Smooth muscle cell of the brain vasculature (primary cell): ENCODE measurements around the gene CHP2.
"Not testable (repeated sequence)": the region's sequence is repeated elsewhere in the genome, so short reads cannot be mapped to it uniquely, and the experiment has no call there.

Experiments
- DNase-seq: peaks from one replicate; pipeline ENCODE4 v3.0.0-alpha.2; 2012; ENCODE audit warnings: low read depth, low spot score

CHP2 gene

DNA sequence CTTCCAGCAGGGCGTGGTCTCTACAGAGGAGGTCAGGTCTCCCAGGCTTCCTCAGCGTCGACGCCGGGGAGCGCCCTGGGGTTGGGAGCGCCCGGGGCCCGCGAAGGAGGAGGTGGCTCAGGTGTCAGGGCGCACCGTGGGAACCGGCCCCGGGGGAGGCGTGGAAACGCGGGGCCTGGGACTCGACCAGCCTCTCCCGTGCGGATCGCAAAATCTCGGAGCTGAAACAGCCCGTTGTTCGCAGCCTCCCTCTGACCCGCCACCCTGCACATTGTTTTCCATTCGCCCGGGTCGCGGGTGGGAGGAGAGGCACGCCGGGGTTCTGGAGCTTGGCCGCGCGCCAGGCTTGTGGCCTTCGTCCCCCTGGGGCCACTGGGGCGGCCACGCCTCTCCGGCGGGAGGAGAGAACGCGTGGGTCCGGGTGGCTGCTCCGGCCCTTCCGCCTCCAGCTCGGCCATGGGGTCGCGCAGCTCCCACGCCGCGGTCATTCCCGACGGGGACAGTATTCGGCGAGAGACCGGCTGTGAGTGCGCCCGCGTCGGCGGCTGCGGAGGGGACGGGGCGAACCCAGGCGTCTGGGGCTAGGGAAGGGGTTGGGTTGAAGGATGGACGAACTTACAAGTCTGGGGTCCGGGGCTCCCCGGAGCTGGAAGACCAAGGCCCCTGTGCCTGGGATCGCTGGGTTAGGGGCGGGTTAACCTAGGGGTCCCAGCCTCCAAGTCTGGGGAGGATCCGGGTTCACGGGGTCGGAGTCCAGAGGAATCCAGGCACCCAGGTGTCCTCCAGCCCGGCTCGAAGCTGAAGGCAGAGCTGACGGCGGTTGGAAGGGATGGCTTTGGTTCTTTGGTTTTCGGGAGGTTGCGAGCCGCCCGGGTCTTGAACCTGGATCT is at the start of gene CHP2:
Gene CHP2, plus strand, starts transcription at position 433 of the 890 bp plus-strand sequence. Its CDS starts 24 bp downstream, at position 457.
- DNase-seq = no peak

DNA sequence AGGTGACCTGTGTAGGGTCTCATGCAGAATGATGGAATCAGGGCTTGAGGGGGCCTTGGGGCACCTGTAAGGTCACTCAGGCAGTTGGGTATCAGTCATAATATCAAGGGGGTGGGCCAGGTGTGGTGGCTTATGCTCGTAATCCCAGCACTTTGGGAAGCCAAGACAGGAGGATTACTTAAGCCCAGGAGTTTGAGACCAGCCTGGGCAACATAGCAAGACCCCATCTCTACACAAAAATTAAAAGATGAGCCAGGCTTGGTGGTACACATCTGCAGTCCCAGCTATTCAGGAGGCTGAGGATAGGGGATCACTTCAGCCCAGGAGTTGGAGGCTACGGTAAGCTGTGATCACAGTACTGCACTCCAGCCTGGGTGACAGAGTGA is 49.3 kb upstream of the CHP2 start:
- no peak for DNase-seq

DNA sequence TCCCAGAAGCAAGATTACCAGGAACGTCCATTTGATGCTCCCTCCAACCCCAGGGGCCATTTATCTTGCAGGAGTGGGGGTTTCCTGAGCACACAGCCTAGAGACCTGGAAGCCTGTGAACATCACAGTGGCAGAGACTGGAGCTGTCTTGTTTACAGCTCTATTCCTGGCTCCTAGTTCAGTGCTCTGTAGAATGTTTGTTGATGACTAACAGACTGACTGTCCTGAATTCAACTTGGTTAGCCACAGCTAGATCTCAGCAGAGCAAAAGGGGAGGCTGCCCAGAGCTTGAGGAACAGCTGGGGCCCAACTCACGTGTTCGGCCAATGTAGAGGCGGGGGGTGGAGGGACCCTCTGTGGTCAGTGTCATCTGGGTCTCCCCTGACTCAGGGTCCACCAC is 48.4 kb upstream of the CHP2 start:
- DNase-seq = no peak

DNA sequence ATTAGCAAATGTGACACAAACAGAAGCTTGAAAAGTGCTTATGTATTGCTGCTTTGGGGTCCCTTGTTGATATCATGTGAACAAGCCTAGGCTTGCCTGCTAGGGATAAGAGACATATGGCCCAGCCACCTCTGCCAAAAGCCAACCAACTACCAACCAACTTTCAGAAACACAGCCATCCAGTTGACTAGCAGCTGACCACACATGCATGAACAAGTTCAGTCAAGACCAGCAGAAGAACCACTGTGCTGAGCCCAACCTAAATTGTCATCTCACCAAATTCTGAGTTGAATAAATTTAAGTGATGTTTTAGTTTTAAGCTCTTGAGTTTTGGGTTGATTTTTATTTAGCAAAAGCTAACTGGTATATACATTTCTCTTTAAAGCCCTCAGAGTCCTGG is 45.3 kb upstream of the CHP2 start:
- DNase-seq = no peak

DNA sequence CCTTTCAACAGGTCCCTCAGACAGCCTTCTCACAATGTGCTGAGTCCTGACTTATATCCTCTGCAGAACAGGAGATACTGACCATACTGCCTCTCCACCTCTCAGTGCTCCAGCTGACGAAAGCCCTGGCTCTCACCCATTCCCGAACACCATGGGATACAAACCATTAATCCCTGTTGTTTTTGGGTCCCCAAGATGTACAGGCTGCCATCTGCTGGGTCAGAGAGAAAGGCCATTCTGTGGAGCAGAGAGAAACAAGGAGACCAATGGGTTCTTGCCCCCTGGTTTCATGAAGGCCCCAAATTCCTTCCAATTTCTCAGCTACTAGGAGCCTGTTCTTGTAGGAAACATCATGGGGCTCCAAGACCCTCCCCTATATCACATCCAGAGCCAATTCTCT is 44.8 kb upstream of the CHP2 start:
- DNase-seq = no peak

DNA sequence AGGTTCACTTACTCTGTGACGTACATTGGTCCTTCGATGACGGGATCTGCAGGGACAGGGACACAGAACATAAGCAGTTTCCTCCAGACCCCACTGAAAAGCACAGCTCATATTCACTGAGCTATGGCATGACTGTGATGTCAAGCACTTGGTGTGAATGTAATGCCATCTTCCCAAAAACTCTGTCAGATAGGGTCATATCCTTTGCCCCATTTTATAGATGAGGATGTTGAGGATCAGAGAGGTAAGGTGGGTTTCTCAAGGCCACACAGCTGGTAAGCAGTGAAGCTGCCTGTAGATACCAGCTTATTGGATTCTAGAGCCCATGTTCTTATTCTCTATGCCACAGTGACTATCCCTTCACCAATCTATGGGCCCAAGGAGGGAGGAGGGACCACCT is 44.3 kb upstream of the CHP2 start:
- no peak for DNase-seq

DNA sequence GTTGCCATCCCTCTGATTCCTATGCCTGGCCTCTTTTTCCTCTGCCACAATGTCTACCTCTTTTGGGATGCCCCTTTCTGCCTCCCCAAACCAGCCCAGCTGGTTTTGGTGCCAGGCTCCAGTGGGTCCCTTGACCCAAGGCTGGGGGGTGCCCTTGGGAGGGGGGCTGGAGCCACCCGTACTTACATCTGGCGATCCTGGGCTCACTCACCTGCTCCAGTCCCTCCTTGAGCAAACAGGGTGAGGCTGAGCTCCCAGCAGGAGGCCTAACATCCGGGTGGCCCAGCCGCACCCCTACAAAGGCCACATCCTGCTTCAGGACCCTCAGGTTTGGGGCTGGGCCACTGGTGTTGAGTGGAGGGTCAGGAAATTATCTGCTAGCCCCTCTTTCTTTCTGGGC is 43.0 kb upstream of the CHP2 start:
- no peak for DNase-seq

DNA sequence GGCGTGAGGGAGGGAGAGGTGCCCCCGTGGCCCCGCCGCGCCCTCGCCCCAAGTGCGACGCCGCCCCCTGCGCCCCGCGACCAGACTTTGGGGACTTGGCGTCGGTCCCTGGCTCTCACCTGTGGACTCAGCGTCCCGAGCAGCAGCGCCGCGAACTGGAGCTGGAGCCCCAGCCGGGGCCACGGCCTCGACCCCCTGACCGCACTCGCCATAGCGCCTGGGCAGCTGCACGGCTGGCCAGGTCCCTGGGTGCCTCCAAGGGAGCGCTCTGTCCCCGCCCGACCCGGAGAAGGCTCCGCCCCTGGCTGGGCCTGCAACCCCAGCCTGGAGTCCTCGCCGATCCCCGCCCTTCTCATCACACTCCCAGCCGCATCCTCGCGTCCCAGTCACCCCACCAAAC is 41.9 kb upstream of the CHP2 start, which contains the start of gene ERN2:
Gene ERN2, minus strand, starts transcription at position 247 of the 400 bp plus-strand sequence. Its CDS starts 35 bp downstream, at position 212.
- no peak for DNase-seq

DNA sequence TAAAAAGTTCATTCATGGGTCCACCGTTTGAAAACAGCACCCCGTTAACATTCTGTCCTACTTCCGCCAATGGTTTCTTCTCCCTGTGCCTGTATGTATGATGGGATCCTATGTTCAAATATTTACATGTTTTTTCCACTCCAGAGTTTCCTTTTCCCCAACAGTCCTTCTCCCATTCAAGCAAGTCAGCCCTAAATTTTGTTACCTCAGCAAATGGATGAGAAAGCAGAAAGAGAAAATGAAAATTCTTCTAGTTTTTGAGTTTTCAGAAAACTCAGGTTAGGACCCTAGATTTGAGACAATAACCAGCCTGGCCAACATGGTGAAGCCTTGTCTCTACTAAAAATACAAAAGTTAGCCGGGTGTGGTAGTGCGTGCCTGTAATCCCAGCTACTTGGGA is 38.3 kb upstream of the CHP2 start:
- no peak for DNase-seq

DNA sequence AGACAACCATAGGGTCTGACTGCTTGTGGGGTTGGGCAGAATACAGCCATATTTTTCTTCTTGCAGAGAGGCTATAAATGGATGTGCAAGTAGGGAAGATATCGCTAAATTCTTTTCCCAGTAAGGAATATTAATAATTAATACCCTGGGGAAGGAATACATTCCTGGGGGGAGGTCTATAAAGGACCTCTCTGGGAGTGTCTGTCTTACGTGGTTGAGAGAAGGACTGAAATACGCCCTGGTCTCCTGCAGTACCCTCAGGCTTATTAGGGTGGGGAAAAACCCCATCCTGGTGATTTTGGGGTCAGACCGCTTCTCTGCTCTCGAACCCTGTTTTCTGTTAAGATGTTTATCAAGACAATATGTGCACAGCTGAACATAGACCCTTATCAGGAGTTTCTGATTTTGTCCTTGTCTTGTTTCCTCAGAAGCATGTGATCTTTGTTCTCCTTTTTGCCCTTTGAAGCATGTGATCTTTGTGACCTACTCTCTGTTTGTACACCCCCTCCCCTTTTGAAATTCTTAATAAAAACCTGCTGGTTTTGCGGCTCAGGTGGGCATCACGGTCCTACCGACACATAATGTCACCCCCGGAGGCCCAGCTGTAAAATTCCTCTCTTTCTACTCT is 32.1 kb upstream of the CHP2 start:
- DNase-seq = not testable (repeated sequence)

DNA sequence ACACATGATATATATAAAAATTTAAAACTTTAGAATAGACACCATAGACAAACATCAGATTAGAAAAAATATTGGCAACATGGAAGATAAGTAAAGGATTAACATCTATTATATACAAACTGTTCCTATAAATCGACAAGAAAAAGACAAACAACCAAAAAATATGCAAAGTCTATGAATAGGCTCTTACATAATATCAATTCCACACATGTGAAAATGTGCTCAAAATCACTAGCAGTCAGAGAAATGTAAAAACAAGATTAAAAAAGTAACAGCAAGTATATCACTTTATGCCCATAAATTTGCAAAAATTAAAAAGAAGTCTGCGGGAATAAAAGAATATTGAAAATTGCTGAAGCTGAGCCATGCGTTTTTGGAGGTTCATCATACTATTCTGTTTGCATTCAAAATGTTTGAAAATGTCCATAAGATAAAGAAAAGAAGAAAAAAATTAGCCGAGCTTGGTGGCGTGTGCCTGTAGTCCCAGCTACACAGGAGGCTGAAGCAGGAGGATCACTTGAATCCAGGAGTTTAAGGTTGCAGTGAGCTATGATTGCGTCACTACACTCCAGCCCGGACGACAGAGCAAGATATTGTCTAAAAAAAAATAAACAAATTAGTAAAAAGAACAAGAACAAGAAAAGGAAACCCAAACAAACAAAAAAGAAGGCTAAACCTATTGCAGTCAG is 30.6 kb upstream of the CHP2 start:
- no peak for DNase-seq

DNA sequence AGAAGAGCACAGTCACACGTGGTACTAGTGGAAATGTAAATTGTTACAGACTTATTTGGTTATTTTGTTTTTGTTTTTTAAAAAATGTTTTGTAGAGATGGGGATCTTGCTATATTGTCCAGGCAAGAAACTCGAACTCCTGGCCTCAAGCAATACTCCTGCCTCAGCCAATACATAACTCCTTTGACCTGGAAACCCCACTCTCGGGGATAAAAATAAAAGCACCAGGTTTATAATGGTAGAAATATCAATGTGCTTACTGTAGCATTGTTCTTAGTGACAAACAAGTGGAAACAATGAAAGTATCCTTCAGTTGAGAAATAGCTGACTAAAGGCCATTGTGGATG is 30.1 kb upstream of the CHP2 start:
- DNase-seq = no peak

DNA sequence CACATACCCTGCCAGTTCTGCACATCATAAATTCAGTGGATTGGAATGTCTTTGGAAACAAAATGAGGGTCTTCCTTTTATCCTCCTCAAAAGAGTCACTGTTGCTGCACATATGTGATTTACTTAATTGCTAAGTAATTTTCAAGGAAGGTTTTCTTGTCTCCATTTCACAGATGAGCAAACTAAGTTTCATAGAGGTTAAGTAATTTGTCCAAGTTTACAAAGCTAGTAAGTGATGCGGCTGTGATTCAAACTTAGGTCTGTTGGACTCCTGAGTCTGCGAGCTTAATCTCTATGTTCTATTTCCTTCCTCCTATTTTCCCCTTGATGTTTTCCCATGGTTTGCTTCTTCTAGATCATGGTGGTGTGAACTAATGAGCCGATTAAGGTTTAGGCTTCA is 28.1 kb upstream of the CHP2 start:
- DNase-seq = no peak

DNA sequence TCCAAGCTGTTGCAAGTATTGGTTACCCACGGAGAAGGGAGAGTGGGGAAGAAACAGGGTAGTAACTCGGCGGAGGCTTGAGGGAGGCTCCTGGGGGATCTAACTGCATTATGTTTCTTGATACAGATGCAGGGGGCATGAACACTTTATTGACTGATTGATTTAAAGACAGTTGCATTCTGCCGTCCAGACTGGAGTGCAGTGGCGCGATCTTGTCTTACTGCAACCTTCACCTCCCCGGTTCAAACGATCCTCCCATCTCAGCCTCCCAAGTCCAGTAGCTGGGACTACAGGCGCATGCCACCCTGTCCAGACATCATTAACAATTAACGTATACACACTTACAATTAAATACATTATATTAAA is 26.7 kb upstream of the CHP2 start:
- no peak for DNase-seq

DNA sequence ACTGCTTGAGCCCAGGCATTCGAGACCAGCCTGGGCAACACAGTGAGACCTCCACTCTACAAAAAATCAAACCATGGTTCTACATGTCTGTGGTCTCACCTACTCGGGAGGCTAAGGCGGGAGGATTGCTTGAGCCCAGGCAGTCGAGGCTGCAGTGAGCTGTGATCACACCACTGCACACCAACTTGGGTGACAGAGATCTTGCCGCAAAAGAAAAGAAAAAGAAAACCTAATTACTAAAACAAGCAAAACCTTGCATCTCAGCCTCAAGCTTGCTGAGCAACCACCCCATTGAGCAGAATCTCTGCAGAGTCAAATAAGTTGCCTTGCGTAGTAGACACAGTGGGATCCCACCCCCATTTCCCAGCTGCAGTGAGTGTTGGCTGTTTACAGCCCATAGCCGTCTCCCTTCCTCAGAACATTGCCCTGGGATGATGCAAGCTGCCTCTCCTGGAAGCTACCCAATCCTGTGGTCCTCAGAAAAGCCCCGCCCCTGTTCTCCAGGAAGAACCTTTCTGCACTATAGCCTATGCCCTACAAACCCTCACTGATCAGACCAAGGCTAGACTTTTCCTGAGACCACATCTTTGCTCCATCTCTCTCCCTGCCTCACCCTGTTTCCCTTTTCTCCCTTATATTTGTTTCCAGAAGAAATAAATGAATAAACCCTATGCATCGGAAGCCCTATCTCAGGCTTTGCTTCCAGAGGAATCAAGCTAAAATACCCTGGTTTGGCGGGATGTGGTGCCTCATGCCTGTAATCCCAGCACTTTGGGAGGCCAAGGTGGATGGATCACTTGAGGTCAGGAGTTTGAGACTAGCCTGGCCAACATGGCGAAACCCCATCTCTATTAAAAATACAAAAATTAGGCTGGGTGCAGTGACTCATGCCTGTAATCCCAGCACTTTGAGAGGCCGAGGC is 25.1 kb upstream of the CHP2 start:
- DNase-seq = no peak

DNA sequence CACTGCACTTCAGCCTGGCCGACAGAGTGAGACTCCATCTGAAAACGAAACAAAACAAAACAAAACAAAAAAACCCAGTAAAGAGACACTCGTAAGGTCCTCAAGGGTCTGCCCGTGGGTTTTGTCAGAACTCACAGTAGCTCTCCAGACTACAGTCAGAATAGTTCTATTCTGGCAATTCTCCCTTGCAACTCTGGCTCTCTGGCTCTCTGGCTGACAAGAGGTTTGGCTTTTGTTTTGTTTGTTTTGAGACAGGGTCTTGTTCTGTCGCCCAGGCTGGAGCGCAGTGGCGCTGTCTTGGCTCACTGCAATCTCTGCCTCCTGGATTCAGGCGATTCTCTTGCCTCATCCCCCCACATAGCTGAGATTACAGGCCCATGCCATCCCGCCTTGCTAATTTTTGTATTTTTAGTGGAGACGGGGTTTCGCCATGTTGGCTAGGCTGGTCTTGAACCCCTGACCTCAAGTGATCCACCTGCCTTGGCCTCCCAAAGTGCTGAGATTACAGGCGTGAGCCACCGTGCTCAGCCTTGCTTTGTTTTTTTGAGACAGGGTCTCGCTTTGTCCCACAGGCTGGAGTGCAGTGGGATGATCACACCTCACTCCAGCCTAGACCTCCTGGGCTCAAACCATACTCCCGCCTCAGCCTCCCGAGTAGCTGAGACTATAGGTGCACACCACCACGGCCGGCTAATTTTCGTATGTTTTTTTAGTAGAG is 20.5 kb upstream of the CHP2 start:
- DNase-seq = no peak

DNA sequence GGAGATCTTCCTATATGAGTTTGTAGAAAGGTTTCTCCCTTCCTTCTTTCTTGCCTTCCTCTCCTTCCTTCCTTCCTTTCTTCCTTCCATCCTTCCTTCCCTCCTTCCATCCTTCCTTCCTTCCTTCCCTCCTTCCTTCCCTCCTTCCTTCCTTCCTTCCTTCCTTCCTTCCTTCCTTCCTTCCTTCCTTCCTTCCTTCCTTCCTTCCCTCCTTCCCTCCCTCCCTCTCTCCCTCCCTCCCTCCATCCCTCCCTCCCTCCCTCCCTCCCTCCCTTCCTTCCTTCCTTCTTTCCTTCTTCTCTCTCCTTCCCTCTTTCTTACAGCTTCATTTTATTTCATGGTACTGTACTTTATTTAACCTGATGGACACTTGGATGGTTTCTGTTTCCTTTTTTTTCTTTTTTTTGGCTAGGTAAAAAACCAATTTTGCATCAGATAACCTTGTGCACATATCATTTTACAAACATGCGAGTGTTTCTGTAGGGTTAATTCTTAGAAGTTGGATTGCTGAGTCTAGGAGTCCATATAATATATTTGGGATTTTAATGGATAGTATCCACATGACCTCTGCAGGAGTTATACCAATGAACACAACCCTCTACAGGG is 17.3 kb upstream of the CHP2 start:
- not testable (repeated sequence) for DNase-seq

DNA sequence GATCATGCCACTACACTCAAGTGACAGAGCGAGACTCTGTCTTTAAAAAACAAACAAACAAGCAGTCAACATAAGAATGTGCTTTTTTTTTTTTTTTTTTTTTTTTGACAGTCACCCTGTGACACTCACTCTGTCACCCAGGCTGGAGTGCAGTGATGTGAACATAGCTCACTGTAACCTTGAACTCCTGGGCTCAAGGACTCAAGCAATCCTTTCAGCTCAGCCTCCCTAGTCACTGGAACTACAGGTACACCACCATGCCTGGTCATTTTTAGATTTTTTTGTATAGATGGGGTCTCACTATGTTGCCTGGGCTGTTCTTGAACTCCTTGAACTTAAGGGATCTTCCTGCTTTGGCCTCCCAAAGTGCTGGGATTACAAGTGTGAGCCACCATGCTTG is 15.3 kb upstream of the CHP2 start:
- DNase-seq = no peak

DNA sequence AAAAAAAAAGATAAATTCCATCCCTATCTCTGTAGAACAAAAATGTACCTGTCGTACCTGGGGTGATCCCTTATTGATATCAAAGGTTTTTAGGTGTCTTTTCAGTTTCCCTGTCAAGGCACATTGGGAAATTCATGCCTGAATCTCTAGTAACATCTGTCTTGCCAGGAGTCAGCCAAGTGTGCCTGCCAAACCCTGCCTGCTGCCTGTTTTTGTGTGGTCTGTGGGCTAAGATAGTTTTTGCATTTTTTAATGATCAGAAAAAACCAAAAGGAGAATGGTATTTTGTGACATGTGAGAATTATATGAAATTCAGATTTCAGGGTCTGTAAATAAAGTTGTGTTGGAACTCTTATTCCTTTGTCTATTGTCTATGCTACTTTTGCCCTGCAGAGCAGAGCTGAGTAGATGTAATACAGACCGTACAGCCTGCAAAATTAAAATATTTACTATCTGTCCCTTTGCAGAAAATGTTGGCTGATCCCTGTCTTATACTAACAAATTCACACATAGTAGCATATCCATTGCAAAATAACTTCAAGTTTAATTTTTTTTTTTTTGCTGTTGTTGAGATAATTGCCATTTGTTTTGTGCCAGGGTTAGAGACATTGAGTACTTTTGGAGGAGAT is 13.0 kb upstream of the CHP2 start:
- DNase-seq = no peak

DNA sequence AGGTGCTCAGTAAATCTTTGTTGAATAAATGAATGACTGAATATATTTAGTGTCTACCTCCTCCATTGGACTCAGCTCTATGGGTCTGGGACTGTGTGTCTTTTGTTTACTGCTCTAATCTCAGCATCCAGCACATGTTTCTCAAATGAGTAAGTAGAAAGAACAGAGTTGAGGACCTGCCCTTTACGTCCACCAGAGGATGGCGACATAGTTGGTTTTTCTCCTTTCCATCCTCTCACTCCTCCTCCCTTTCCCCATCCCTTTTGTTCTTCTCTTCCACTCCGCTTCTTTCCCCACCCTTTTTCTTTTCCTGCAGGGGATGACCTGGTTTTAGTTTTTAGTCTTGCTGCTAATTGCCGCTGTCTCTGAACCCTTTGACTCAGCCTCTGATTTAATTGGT is 12.1 kb upstream of the CHP2 start:
- DNase-seq = no peak
